OCI-LY7 (cell line): ENCODE measurements around the gene USH2A. TPM values are rescaled to one million over a fixed set of nuclear protein-coding genes. Genes with fewer than 3 reads are reported as not detected.

Experiments used
- BruUV-seq: library from RNA; stranded (reverse); fragments of 400-500 nt; replicated peaks from 2 replicates; lab custom pipeline; 2021; lab: Mats Ljungman, UMichigan
- CTCF ChIA-PET: fragments of 300-600 bp; sonication (Branson Sonifier 250); formaldehyde crosslinking; loops from one replicate; lab custom pipeline; 2022; ENCODE audit warnings: antibody characterized with exemption; ENCODE audit not compliant: unreplicated experiment; lab: Charles Lee
- POLR2A ChIA-PET: fragments of 300-600 bp; sonication (Branson Sonifier 250); formaldehyde crosslinking; loops from one replicate; lab custom pipeline; 2022; ENCODE audit warnings: antibody characterized with exemption; lab: Charles Lee
- DNase-seq: peaks from one replicate; pipeline ENCODE4 v3.0.0-alpha.2; 2015; ENCODE audit warnings: low spot score
- H2AFZ ChIP-seq: fragments of 200-600 bp; sonication (generic), shearing (Covaris generic); 2 replicates; pipeline ENCODE4 v1.6.1; 2014; ENCODE audit warnings: mild to moderate bottlenecking, antibody characterized with exemption, low read length, moderate library complexity
- H3K27ac ChIP-seq: fragments of 200-600 bp; sonication (generic); 2 replicates; pipeline ENCODE4 v1.5.1; 2014; ENCODE audit warnings: mixed run types, low read depth, mild to moderate bottlenecking, moderate library complexity, low read length, inconsistent platforms; ENCODE audit not compliant: poor library complexity, severe bottlenecking
- H3K36me3 ChIP-seq: fragments of 200-600 bp; sonication (generic); 2 replicates; pipeline ENCODE4 v1.6.1; 2014; ENCODE audit warnings: mild to moderate bottlenecking, antibody characterized with exemption, low read length, moderate library complexity, mixed read lengths; ENCODE audit not compliant: insufficient read depth
- H3K4me1 ChIP-seq: fragments of 200-600 bp; sonication (generic); 2 replicates; pipeline ENCODE4 v1.5.1; 2014; ENCODE audit warnings: mild to moderate bottlenecking, low read length; ENCODE audit not compliant: insufficient read depth, poor library complexity, severe bottlenecking
- H3K4me2 ChIP-seq: fragments of 200-600 bp; sonication (generic); 2 replicates; pipeline ENCODE4 v1.6.1; 2014; ENCODE audit warnings: mild to moderate bottlenecking, low read length
- H3K4me3 ChIP-seq: fragments of 200-600 bp; sonication (generic); 2 replicates; pipeline ENCODE4 v1.5.1; 2014; ENCODE audit warnings: mild to moderate bottlenecking, low read depth, low read length; ENCODE audit not compliant: poor library complexity, severe bottlenecking
- H3K79me2 ChIP-seq: fragments of 200-600 bp; sonication (generic); 2 replicates; pipeline ENCODE4 v1.6.1; 2016; ENCODE audit warnings: low read depth, mild to moderate bottlenecking, low read length, moderate library complexity, mixed read lengths; ENCODE audit not compliant: insufficient read depth
- H3K9me2 ChIP-seq: fragments of 200-600 bp; sonication (generic); 2 replicates; pipeline ENCODE4 v1.6.1; 2016; ENCODE audit warnings: mild to moderate bottlenecking, low read length, mixed read lengths; ENCODE audit not compliant: insufficient read depth
- H3K9me3 ChIP-seq: fragments of 200-600 bp; sonication (generic); 2 replicates; pipeline ENCODE4 v1.6.1; 2014; ENCODE audit warnings: mild to moderate bottlenecking, mixed run types, low read length, mixed read lengths
- H4K20me1 ChIP-seq: fragments of 200-600 bp; sonication (generic); 2 replicates; pipeline ENCODE4 v1.6.1; 2014; ENCODE audit warnings: mild to moderate bottlenecking, antibody characterized with exemption, low read length, moderate library complexity, mixed read lengths; ENCODE audit not compliant: insufficient read depth
- CTCF ChIP-seq: fragments of 200-600 bp; sonication (generic); conservative IDR thresholded peaks from 2 replicates; pipeline ENCODE4 v1.5.1; 2014; ENCODE audit warnings: mild to moderate bottlenecking, antibody characterized with exemption, low read length, moderate library complexity, mixed read lengths
- EZH2phosphoT487 ChIP-seq: fragments of 200-600 bp; sonication (generic); IDR thresholded peaks from 2 replicates; pipeline ENCODE4 v1.6.1; 2018; ENCODE audit warnings: low read depth, borderline replicate concordance, mild to moderate bottlenecking, mixed run types, antibody characterized with exemption, low read length, moderate library complexity, mixed read lengths
- intact Hi-C: fragments of 100-400 bp; cut with micrococcal nuclease; formaldehyde crosslinking; loops from one replicate; pipeline ENCODE4 v1.10.0; 2022; ENCODE audit not compliant: unreplicated experiment
- total RNA-seq, 2 experiments: library from RNA; depleted of rRNA in 1 of 2; stranded (reverse); fragments of >200 nt in 1 of 2; shearing (Covaris generic) in 1 of 2; gene quantifications; 2 replicates each; pipeline ENCODE4 v1.2.3, GENCODE V29; 2014 to 2022

Gene USH2A
- total RNA-seq, 2 experiments from 2014 or later: not detected

- H3K36me3 ChIP-seq: no peaks in the 10 kb centered on the region
- no peaks in the 10 kb centered on the region for H3K79me2 ChIP-seq
- no TSS peak for BruUV-seq
- ChIA-PET CTCF (no interaction called here), POLR2A (interaction anchor here (0.7 kb wide), 1 partner anchor 161 kb away, joined by 3 read pairs; no protein-coding TSS in a partner anchor)
- no peak overlapping the region for H3K27ac ChIP-seq
- H4K20me1 ChIP-seq: no peaks in the 10 kb centered on the region
- no peak overlapping the region for H3K4me2 ChIP-seq
- intact Hi-C loops: no loop called here
- no peaks in the 10 kb centered on the region for H3K9me3 ChIP-seq
- no peak overlapping the region for H3K4me3 ChIP-seq
- H2AFZ ChIP-seq: no peak overlapping the region
- DNase-seq: no peak
- no peaks in the 10 kb centered on the region for H3K9me2 ChIP-seq
- no peak for TF ChIP-seq EZH2phosphoT487
- TF ChIP-seq CTCF: no peak
- H3K4me1 ChIP-seq: no peaks in the 10 kb centered on the region
These were observed 341.8 kb downstream of the USH2A start for GRCh38 chr1:216081445-216081844.

- Histone ChIP-seq H2AFZ (no peak overlapping the region), H3K9me3 (no peaks in the 10 kb centered on the region), H3K79me2 (no peaks in the 10 kb centered on the region), H3K4me2 (no peak overlapping the region), H3K9me2 (no peaks in the 10 kb centered on the region), H4K20me1 (no peaks in the 10 kb centered on the region), H3K4me1 (no peaks in the 10 kb centered on the region), H3K36me3 (no peaks in the 10 kb centered on the region), H3K4me3 (no peak overlapping the region), H3K27ac (no peak overlapping the region)
- ChIA-PET CTCF (no interaction called here), POLR2A (interaction anchor here (0.6 kb wide), 1 partner anchor 163 kb away, joined by 5 read pairs; no protein-coding TSS in a partner anchor)
- DNase-seq: no peak
- BruUV-seq: no TSS peak
- intact Hi-C loops: no loop called here
- TF ChIP-seq CTCF (no peak), EZH2phosphoT487 (no peak)
These were observed 346.5 kb downstream of the USH2A start for GRCh38 chr1:216076751-216077150.

- Histone ChIP-seq H4K20me1 (no peaks in the 10 kb centered on the region), H3K4me1 (no peaks in the 10 kb centered on the region), H3K27ac (no peak overlapping the region), H3K9me3 (no peaks in the 10 kb centered on the region), H2AFZ (no peak overlapping the region), H3K36me3 (no peaks in the 10 kb centered on the region), H3K4me2 (no peak overlapping the region), H3K9me2 (no peaks in the 10 kb centered on the region), H3K4me3 (no peak overlapping the region), H3K79me2 (no peaks in the 10 kb centered on the region)
- no peak for DNase-seq
- no TSS peak for BruUV-seq
- ChIA-PET POLR2A (interaction anchor here (1.2 kb wide), 1 partner anchor 35 kb away, joined by 3 read pairs; no protein-coding TSS in a partner anchor), CTCF (no interaction called here)
- TF ChIP-seq CTCF (no peak), EZH2phosphoT487 (no peak)
- intact Hi-C loops: no loop called here
These were observed 347.9 kb downstream of the USH2A start for GRCh38 chr1:216075339-216075738.
